IMR-90 (cell line): Measurements from ENCODE around the gene POU4F1. TPM values are rescaled to one million over a fixed set of nuclear protein-coding genes. Genes with fewer than 3 reads are reported as not detected.
A peak's percentile ranks its signal among the peaks of the same experiment; 100 is the strongest.

Experiments used
- ATAC-seq: fragments of 200-7000 bp; cut with Tn5 transposase; 2 replicates; pipeline ENCODE4 v1.9.1; 2020; ENCODE audit warnings: low read depth, mild to moderate bottlenecking, moderate library complexity
- Bru-seq: library from RNA; stranded (reverse); fragments of 400-500 nt; gene quantifications from one replicate; lab custom pipeline; 2021; lab: Mats Ljungman, UMichigan
- BruChase-seq, 2 experiments: library from RNA; stranded (reverse); fragments of 400-500 nt; gene quantifications; one replicate each; lab custom pipeline; 2021; lab: Mats Ljungman, UMichigan
- BruUV-seq: library from RNA; stranded (reverse); fragments of 400-500 nt; replicated peaks from 2 replicates; lab custom pipeline; 2021; lab: Mats Ljungman, UMichigan
- CTCF ChIA-PET: fragments of 300-600 bp; formaldehyde crosslinking; extraction: SDS; loops from one replicate; lab custom pipeline; 2021; ENCODE audit warnings: antibody characterized with exemption; lab: Yijun Ruan, JAX
- POLR2A ChIA-PET: fragments of 300-600 bp; sonication (Branson Sonifier 250); formaldehyde crosslinking; loops from one replicate; lab custom pipeline; 2022; ENCODE audit warnings: antibody characterized with exemption; ENCODE audit not compliant: unreplicated experiment; lab: Charles Lee
- DNase-seq: peaks from one replicate; pipeline ENCODE4 v3.0.0; 2013
- H2AFZ ChIP-seq: replicated peaks from 2 replicates; pipeline ENCODE3; 2013; ENCODE audit warnings: low read length, mild to moderate bottlenecking; ENCODE audit not compliant: poor library complexity
- H2AK5ac ChIP-seq: 2 replicates; pipeline ENCODE4 v1.6.1; 2013; ENCODE audit warnings: low read depth, low read length, inconsistent platforms
- H2AK9ac ChIP-seq: replicated peaks from 2 replicates; pipeline ENCODE3; 2013; ENCODE audit warnings: mild to moderate bottlenecking, low read depth, low read length, moderate library complexity; ENCODE audit not compliant: poor library complexity
- H2BK120ac ChIP-seq: 2 replicates; pipeline ENCODE4 v1.6.1; 2013; ENCODE audit warnings: low read depth, low read length, inconsistent platforms
- H2BK15ac ChIP-seq: 3 replicates; pipeline ENCODE4 v1.6.1; 2013; ENCODE audit warnings: low read depth, low read length, inconsistent platforms
- H2BK20ac ChIP-seq: 2 replicates; pipeline ENCODE4 v1.6.1; 2013; ENCODE audit warnings: low read depth, mild to moderate bottlenecking, inconsistent platforms, low read length, moderate library complexity
- H2BK5ac ChIP-seq: 2 replicates; pipeline ENCODE4 v1.6.1; 2013; ENCODE audit warnings: mild to moderate bottlenecking, low read depth, low read length, inconsistent platforms; ENCODE audit not compliant: poor library complexity, severe bottlenecking
- H3K14ac ChIP-seq: replicated peaks from 2 replicates; pipeline ENCODE4 v1.6.1; 2013; ENCODE audit warnings: low read depth, low read length, inconsistent platforms
- H3K18ac ChIP-seq: 2 replicates; pipeline ENCODE4 v1.6.1; 2013; ENCODE audit warnings: low read depth, low read length, control low read depth
- H3K23ac ChIP-seq: 2 replicates; pipeline ENCODE4 v1.6.1; 2013; ENCODE audit warnings: low read depth, low read length, inconsistent platforms
- H3K27ac ChIP-seq: 2 replicates; pipeline ENCODE4 v1.5.1; 2013; ENCODE audit warnings: mild to moderate bottlenecking, control low read depth, low read length; ENCODE audit not compliant: insufficient read depth
- H3K27me3 ChIP-seq: 2 replicates; pipeline ENCODE4 v1.6.1; 2013; ENCODE audit warnings: low read length; ENCODE audit not compliant: control insufficient read depth, insufficient read depth
- H3K36me3 ChIP-seq: 2 replicates; pipeline ENCODE4 v1.6.1; 2013; ENCODE audit warnings: low read length, mixed read lengths; ENCODE audit not compliant: control insufficient read depth, insufficient read depth
- H3K4ac ChIP-seq: 2 replicates; pipeline ENCODE4 v1.6.1; 2013; ENCODE audit warnings: low read depth, low read length, inconsistent platforms
- H3K4me1 ChIP-seq: 2 replicates; pipeline ENCODE4 v1.6.1; 2013; ENCODE audit warnings: low read length, mixed read lengths; ENCODE audit not compliant: control insufficient read depth, insufficient read depth
- H3K4me2 ChIP-seq: 2 replicates; pipeline ENCODE4 v1.6.1; 2013; ENCODE audit warnings: low read depth, mild to moderate bottlenecking, control low read depth, low read length, moderate library complexity
- H3K4me3 ChIP-seq: 2 replicates; pipeline ENCODE4 v1.5.1; 2013; ENCODE audit warnings: low read depth, mild to moderate bottlenecking, control low read depth, low read length, moderate library complexity; ENCODE audit not compliant: insufficient read depth
- H3K56ac ChIP-seq: 2 replicates; pipeline ENCODE4 v1.6.1; 2013; ENCODE audit warnings: low read length, inconsistent platforms; ENCODE audit not compliant: insufficient read depth; ENCODE audit errors: extremely low read depth
- H3K79me1 ChIP-seq, 2 experiments: 2 replicates each; pipeline ENCODE4 v1.6.1; 2013; ENCODE audit warnings: low read length in 2 of 2, inconsistent platforms in 1 of 2, low read depth in 1 of 2
- H3K9ac ChIP-seq: 2 replicates; pipeline ENCODE4 v1.6.1; 2013; ENCODE audit warnings: low read depth, low read length, control low read depth
- H3K9me1 ChIP-seq: 2 replicates; pipeline ENCODE4 v1.6.1; 2013; ENCODE audit warnings: low read length, inconsistent platforms; ENCODE audit not compliant: insufficient read depth
- H3K9me3 ChIP-seq: 2 replicates; pipeline ENCODE4 v1.6.1; 2013; ENCODE audit warnings: low read length; ENCODE audit not compliant: control insufficient read depth, insufficient read depth
- H4K20me1 ChIP-seq: 2 replicates; pipeline ENCODE4 v1.6.1; 2013; ENCODE audit warnings: low read length, inconsistent platforms; ENCODE audit not compliant: insufficient read depth
- H4K5ac ChIP-seq: 2 replicates; pipeline ENCODE4 v1.6.1; 2013; ENCODE audit warnings: mild to moderate bottlenecking, low read depth, low read length, control low read depth
- H4K8ac ChIP-seq, 2 experiments: 2 replicates each; pipeline ENCODE4 v1.6.1; 2013; ENCODE audit warnings: low read depth in 2 of 2, low read length in 2 of 2, control low read depth in 1 of 2, inconsistent platforms in 1 of 2
- H4K91ac ChIP-seq: 2 replicates; pipeline ENCODE4 v1.6.1; 2013; ENCODE audit warnings: low read depth, low read length, inconsistent platforms; ENCODE audit not compliant: insufficient read depth
- RAD21 ChIP-seq: IDR thresholded peaks from 2 replicates; pipeline ENCODE4 v1.6.1; 2012; ENCODE audit warnings: low read length, improper control_type of control experiment
- WGBS, 2 experiments: methylation state at CpG; one replicate each; pipeline versions ENCODE4 v1.1.5 to v1.1.7; 2013; ENCODE audit warnings: missing lambda C conversion rate in 2 of 2; ENCODE audit not compliant: insufficient read length in 1 of 2; ENCODE audit errors: extremely low coverage in 2 of 2; 5-methylcytosine and 5-hydroxymethylcytosine counted together
- dilution Hi-C: fragments of 300-500 bp; cut with HindIII; formaldehyde crosslinking; loops from one replicate; pipeline ENCODE4 v1.14.3; 2018; ENCODE audit warnings: low sequenced_read_pairs; ENCODE audit not compliant: unreplicated experiment
- in situ Hi-C: fragments of 300-500 bp; cut with MboI; formaldehyde crosslinking; loops from 3 replicates; pipeline ENCODE4 v1.14.3; 2019; ENCODE audit warnings: low sequenced_read_pairs, inconsistent platforms, mixed read lengths
- intact Hi-C: fragments of 100-400 bp; cut with micrococcal nuclease; formaldehyde crosslinking; loops from 2 replicates; pipeline ENCODE4 v1.10.0; 2022
- long read RNA-seq: library from polyadenylated mRNA; unstranded; transcript quantifications from one replicate; pipeline ENCODE4 v2.0.0, GENCODE V29; 2021; ENCODE audit not compliant: unreplicated experiment
- polyA plus RNA-seq, 3 experiments: library from polyadenylated mRNA; depleted of rRNA; stranded (reverse); fragments of >200 nt; gene quantifications; 2 replicates each; pipeline ENCODE4 v1.2.3, GENCODE V29; 2012; ENCODE audit warnings: low replicate concordance in 1 of 3
- total RNA-seq: library from RNA; depleted of rRNA; stranded (reverse); fragments of >200 nt; gene quantifications from 2 replicates; pipeline ENCODE4 v1.2.3, GENCODE V29; 2012; rRNA removed

The POU4F1 gene
- not detected in 2 replicates for total RNA-seq
- 0.02 TPM in 1 of 2 replicates, not detected in the other for polyA plus RNA-seq (2012; rRNA removed)
- not detected in 2 replicates for polyA plus RNA-seq (2012; cell fraction: cytosol; rRNA removed)
- polyA plus RNA-seq (2012; cell fraction: nucleus; rRNA removed; ENCODE audit: low replicate concordance) = 0.02 TPM in 2 replicates
- Bru-seq, nascent RNA = not detected
- not detected for BruChase-seq, experiment 1, labeled RNA remaining after a 6-hour chase
- not detected for BruChase-seq, experiment 2, labeled RNA remaining after a 2-hour chase
- long read RNA-seq = 0 reads

DNA sequence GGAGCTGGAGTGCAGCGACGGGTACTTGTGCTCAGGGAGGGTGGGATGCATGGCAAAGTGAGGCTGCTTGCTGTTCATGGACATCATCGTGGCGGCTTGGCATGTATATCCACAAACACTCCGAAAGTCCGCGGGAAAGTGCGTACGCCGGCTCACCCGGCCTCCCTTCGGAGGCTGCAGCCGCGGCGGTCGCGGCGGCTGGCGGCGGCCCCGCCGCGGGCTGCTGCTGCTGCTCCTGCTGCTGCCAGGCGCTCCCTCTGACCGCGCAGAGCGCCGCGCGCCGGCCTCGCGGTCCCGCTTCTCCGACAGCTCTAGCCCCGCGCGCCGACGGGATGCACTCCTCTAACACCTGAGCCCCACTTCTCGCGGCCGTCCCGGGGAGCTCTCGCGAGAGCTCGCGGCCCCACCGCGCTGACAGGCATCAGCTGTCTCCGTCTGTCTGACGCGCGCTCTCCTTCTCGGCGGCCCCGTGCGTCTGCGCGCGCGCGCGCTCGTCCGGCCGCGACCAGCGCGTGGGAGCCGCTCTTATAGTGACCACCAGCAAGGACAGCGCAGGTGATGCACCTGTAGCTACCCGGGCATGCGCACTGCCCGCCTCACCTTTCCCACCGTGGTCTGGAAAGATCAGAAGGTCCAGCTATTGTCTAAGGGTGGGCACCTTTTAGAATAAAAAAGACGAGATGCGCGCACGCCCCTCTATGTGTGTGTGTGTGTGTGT, at the start of gene POU4F1:
Gene POU4F1 (minus strand): TSS at position 313 of the 718 bp plus-strand sequence. CDS start 226 bp downstream, at position 87.
- intact Hi-C loops = no loop called here
- H3K4ac ChIP-seq = no peak within 1 kb of the TSS
- no peaks in the 10 kb centered on the region for H3K9me1 ChIP-seq
- H4K91ac ChIP-seq = no peak within 1 kb of the TSS
- H3K18ac ChIP-seq = no peak within 1 kb of the TSS
- BruUV-seq = no TSS peak
- no peak within 1 kb of the TSS for H2BK5ac ChIP-seq
- no peak within 1 kb of the TSS for H3K27ac ChIP-seq
- in situ Hi-C loops = no loop called here
- H2BK20ac ChIP-seq = no peak within 1 kb of the TSS
- CTCF ChIA-PET = interaction anchor here (0.6 kb wide), 1 partner anchor 22 kb away, joined by 3 read pairs; no protein-coding TSS in a partner anchor
- no peak within 1 kb of the TSS for H2AK5ac ChIP-seq
- H4K5ac ChIP-seq = no peak within 1 kb of the TSS
- no peak within 1 kb of the TSS for H4K8ac ChIP-seq
- peaks cover 16% of the 10 kb centered on the region; the same call in 1 of the 2 replicates for H3K9me3 ChIP-seq
- H3K4me2 ChIP-seq = peak within 1 kb of the TSS; percentile 42; the same call in 1 of the 2 replicates
- WGBS, 2 experiments = 0% methylated on average over 4 of the region's 80 CpGs; no CpG with 5 or more reads in 1 of the 2 experiments
- no peak within 1 kb of the TSS for H3K14ac ChIP-seq
- no peaks in the 10 kb centered on the region for H3K79me1 ChIP-seq
- no peak within 1 kb of the TSS for H3K56ac ChIP-seq
- no peaks in the 10 kb centered on the region for H3K36me3 ChIP-seq
- H2BK120ac ChIP-seq = no peak within 1 kb of the TSS
- dilution Hi-C loops = no loop called here
- peak within 1 kb of the TSS; percentile 21; the same call in 1 of the 2 replicates for H3K4me3 ChIP-seq
- H3K23ac ChIP-seq = no peak within 1 kb of the TSS; the same call in 1 of the 2 replicates
- H2AFZ ChIP-seq = peak within 1 kb of the TSS; percentile 73
- H2AK9ac ChIP-seq = no peak within 1 kb of the TSS
- H3K4me1 ChIP-seq = no peaks in the 10 kb centered on the region; the same call in none of the 2 replicates
- TF ChIP-seq RAD21 = no peak
- no peak within 1 kb of the TSS for H2BK15ac ChIP-seq
- H3K9ac ChIP-seq = no peak within 1 kb of the TSS
- POLR2A ChIA-PET = no interaction called here
- DNase-seq (peak; percentile 11), ATAC-seq (peak; percentile 37)
- no peaks in the 10 kb centered on the region; the same call in 1 of the 2 replicates for H4K20me1 ChIP-seq
- H3K27me3 ChIP-seq = peaks cover 93% of the 10 kb centered on the region
